Mucosa of stomach (tissue), 1 donor: ENCODE measurements around the gene FER.
"Not testable (repeated sequence)": the region's sequence is repeated elsewhere in the genome, so short reads cannot be mapped to it uniquely, and the experiment has no call there.

ENCODE experiments used
- H3K27me3 ChIP-seq: one replicate; pipeline ENCODE4 v1.7.0; 2013; ENCODE audit warnings: mild to moderate bottlenecking, low read length; ENCODE audit not compliant: control insufficient read depth, insufficient read depth
- H3K36me3 ChIP-seq: one replicate; pipeline ENCODE4 v1.7.0; 2013; ENCODE audit warnings: low read length; ENCODE audit not compliant: control insufficient read depth, insufficient read depth
- H3K4me1 ChIP-seq: one replicate; pipeline ENCODE4 v1.7.0; 2013; ENCODE audit warnings: mild to moderate bottlenecking, low read length; ENCODE audit not compliant: control insufficient read depth, insufficient read depth
- H3K4me3 ChIP-seq: one replicate; pipeline ENCODE4 v1.7.0; 2013; ENCODE audit warnings: low read length
- H3K9ac ChIP-seq: one replicate; pipeline ENCODE4 v1.7.0; 2013; ENCODE audit warnings: mild to moderate bottlenecking, low read length, moderate library complexity
- H3K9me3 ChIP-seq: one replicate; pipeline ENCODE4 v1.7.0; 2013; ENCODE audit warnings: mild to moderate bottlenecking, low read length, moderate library complexity; ENCODE audit not compliant: control insufficient read depth
- donor health status: Pancreatic carcinoma.

FER gene

GRCh38 chr5:109161914-109162683 lies 414.4 kb downstream of the FER start:
- Histone ChIP-seq H3K36me3 (no peaks in the 10 kb centered on the region), H3K27me3 (no peaks in the 10 kb centered on the region), H3K4me3 (no peak overlapping the region), H3K9me3 (no peaks in the 10 kb centered on the region), H3K9ac (no peak overlapping the region), H3K4me1 (no peaks in the 10 kb centered on the region)

- Histone ChIP-seq H3K4me3 (no peak overlapping the region), H3K9ac (no peak overlapping the region), H3K4me1 (no peaks in the 10 kb centered on the region), H3K27me3 (no peaks in the 10 kb centered on the region), H3K9me3 (no peaks in the 10 kb centered on the region), H3K36me3 (no peaks in the 10 kb centered on the region)
Measured at GRCh38 chr5:109163336-109163735, 415.6 kb downstream of the FER start.

- Histone ChIP-seq H3K36me3 (no peaks in the 10 kb centered on the region), H3K4me1 (no peaks in the 10 kb centered on the region), H3K4me3 (no peak overlapping the region), H3K9ac (no peak overlapping the region), H3K9me3 (no peaks in the 10 kb centered on the region), H3K27me3 (no peaks in the 10 kb centered on the region)
Measured at GRCh38 chr5:109164001-109164400, 416.3 kb downstream of the FER start.

GRCh38 chr5:109167586-109167985 lies 419.9 kb downstream of the FER start:
- Histone ChIP-seq H3K9me3 (no peaks in the 10 kb centered on the region), H3K36me3 (no peaks in the 10 kb centered on the region), H3K4me3 (no peak overlapping the region), H3K27me3 (no peaks in the 10 kb centered on the region), H3K4me1 (no peaks in the 10 kb centered on the region), H3K9ac (no peak overlapping the region)

GRCh38 chr5:109168151-109168550 lies 420.5 kb downstream of the FER start:
- H3K9me3 ChIP-seq = no peaks in the 10 kb centered on the region
- no peaks in the 10 kb centered on the region for H3K27me3 ChIP-seq
- H3K4me1 ChIP-seq = no peaks in the 10 kb centered on the region
- no peaks in the 10 kb centered on the region for H3K36me3 ChIP-seq
- H3K4me3 ChIP-seq = no peak overlapping the region
- H3K9ac ChIP-seq = no peak overlapping the region

GRCh38 chr5:109170629-109171350 lies 423.1 kb downstream of the FER start:
- Histone ChIP-seq H3K9me3 (no peaks in the 10 kb centered on the region), H3K27me3 (no peaks in the 10 kb centered on the region), H3K4me1 (no peaks in the 10 kb centered on the region), H3K4me3 (no peak overlapping the region), H3K9ac (no peak overlapping the region), H3K36me3 (no peaks in the 10 kb centered on the region)

- H3K9ac ChIP-seq, H3K27me3 ChIP-seq, H3K36me3 ChIP-seq, H3K9me3 ChIP-seq, H3K4me1 ChIP-seq, H3K4me3 ChIP-seq: not testable (repeated sequence)
Measured at GRCh38 chr5:109171437-109172073, 423.9 kb downstream of the FER start.

- Histone ChIP-seq H3K36me3 (no peaks in the 10 kb centered on the region), H3K9ac (no peak overlapping the region), H3K27me3 (no peaks in the 10 kb centered on the region), H3K4me1 (no peaks in the 10 kb centered on the region), H3K9me3 (no peaks in the 10 kb centered on the region), H3K4me3 (no peak overlapping the region)
Measured at GRCh38 chr5:109173036-109173794, 425.5 kb downstream of the FER start.

GRCh38 chr5:109177227-109177626 lies 429.5 kb downstream of the FER start:
- no peaks in the 10 kb centered on the region for H3K4me1 ChIP-seq
- H3K9me3 ChIP-seq = no peaks in the 10 kb centered on the region
- no peak overlapping the region for H3K4me3 ChIP-seq
- no peaks in the 10 kb centered on the region for H3K27me3 ChIP-seq
- no peak overlapping the region for H3K9ac ChIP-seq
- H3K36me3 ChIP-seq = no peaks in the 10 kb centered on the region

- no peaks in the 10 kb centered on the region for H3K4me1 ChIP-seq
- H3K9me3 ChIP-seq = no peaks in the 10 kb centered on the region
- H3K9ac ChIP-seq = no peak overlapping the region
- H3K4me3 ChIP-seq = no peak overlapping the region
- no peaks in the 10 kb centered on the region for H3K27me3 ChIP-seq
- H3K36me3 ChIP-seq = no peaks in the 10 kb centered on the region
Measured at GRCh38 chr5:109177782-109178181, 430.1 kb downstream of the FER start.

GRCh38 chr5:109180668-109181067 lies 433.0 kb downstream of the FER start:
- Histone ChIP-seq H3K27me3 (no peaks in the 10 kb centered on the region), H3K4me3 (no peak overlapping the region), H3K9me3 (no peaks in the 10 kb centered on the region), H3K9ac (no peak overlapping the region), H3K4me1 (no peaks in the 10 kb centered on the region), H3K36me3 (no peaks in the 10 kb centered on the region)

- H3K27me3 ChIP-seq = no peaks in the 10 kb centered on the region
- no peaks in the 10 kb centered on the region for H3K4me1 ChIP-seq
- no peak overlapping the region for H3K9ac ChIP-seq
- H3K36me3 ChIP-seq = no peaks in the 10 kb centered on the region
- no peak overlapping the region for H3K4me3 ChIP-seq
- no peaks in the 10 kb centered on the region for H3K9me3 ChIP-seq
Measured at GRCh38 chr5:109186759-109187158, 439.1 kb downstream of the FER start.
